HG03097 (cell line): ENCODE data around the gene PEPD.
"Not testable (repeated sequence)": the region's sequence is repeated elsewhere in the genome, so short reads cannot be mapped to it uniquely, and the experiment has no call there.

Experiments used
- ATAC-seq: cut with Tn5 transposase; IDR thresholded peaks from one replicate; pipeline ENCODE4 v1.9.1; 2021; ENCODE audit not compliant: unreplicated experiment, low FRiP score

Gene PEPD

GRCh38 chr19:33479570-33479969, 42.0 kb downstream of the PEPD start:
- ATAC-seq = not testable (repeated sequence)

- no peak for ATAC-seq
Measured at GRCh38 chr19:33477781-33478180, 43.8 kb downstream of the PEPD start.

- ATAC-seq = no peak
Measured at GRCh38 chr19:33476151-33476707, 45.4 kb downstream of the PEPD start.

DNA sequence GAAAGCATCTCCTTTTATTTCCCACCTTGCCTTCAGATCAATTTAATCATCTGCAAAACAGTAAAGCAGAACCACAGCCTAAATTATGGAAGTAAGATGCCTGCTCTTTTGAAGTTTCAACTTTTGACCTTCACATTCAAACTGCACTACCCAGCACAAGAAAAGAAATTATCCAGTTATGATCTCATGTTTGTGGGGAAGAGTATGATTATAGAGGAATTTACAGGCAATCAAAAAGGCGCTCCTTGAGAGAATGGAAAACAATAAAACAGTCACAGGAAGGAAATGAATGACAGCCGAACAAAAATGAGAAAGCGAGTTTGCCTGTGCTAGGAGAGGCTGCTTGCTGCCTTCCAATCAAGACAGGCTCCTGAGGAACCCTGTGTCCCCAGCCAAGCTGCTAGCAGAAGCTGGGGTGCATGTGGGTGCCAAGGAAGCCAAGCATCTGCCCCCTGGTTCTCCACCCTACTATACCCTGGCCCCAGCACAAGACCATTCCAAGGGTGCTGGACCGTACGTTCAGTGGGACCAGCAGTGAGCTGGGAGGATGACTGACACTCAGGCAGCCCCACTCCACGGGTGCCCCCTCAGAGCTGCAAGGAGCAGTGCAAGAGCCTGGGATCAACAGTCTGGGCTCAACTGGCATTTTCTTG, 47.8 kb downstream of the PEPD start:
- no peak for ATAC-seq

GRCh38 chr19:33472691-33473652, 48.6 kb downstream of the PEPD start:
- no peak for ATAC-seq

DNA sequence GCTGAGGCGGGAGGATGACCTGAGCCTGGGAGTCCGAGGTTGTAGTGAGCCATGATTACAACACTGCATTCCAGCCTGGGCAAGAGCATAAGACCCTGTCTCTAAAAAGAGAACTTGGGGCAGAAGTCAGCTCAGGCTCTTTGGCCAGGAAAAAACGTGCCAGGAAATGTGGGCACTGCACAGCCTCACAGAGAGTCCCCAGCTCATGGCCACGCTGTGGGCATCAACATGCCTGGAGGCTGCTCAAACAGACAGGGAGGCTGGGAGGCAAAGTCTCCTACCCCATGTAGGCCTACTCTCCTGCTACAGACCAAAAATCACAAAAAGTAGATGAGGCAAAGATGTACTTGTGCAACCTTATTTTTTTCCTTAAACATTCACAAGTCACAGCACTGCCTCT, 49.4 kb downstream of the PEPD start:
- no peak for ATAC-seq

DNA sequence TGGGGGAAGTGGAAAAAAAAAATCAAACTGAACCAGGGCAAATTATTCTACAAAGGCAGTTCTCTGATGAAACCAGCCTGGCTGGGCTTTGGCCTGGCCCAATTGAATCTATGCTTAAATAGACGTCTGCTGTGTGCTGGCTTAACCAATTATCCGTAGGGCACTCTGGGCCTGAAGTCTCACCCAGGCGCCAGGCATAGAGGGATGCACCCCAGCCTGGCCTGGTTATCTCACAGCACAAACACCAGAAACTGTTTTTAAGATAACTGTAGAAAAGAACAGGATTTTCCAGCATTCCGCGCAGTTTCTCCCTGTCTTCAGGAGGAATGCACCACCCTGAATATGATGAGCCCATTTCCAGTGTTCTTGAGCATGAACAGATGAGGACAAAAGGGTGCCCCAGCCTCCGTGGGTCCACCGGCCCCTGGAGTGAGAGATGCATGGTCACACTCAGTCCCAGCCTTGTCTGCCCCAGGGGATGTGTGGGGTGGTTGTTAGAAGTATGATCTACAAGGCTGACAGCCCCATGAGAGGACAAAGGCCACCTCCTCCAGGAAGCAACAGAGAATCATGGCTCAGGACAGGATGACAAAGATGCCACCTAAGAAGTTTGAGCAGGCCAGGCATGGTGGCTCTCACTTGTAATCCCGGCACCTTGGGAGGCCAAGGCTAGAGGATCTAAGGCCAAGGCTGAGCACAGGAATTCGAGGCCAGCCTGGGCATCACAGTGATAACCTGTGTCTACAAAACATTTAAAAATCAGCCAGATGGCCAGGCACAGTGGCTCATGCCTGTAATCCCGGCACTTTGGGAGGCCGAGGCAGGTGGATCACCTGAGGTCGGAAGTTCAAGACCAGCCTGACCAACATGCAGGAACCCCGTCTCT, 50.2 kb downstream of the PEPD start:
- ATAC-seq = no peak

DNA sequence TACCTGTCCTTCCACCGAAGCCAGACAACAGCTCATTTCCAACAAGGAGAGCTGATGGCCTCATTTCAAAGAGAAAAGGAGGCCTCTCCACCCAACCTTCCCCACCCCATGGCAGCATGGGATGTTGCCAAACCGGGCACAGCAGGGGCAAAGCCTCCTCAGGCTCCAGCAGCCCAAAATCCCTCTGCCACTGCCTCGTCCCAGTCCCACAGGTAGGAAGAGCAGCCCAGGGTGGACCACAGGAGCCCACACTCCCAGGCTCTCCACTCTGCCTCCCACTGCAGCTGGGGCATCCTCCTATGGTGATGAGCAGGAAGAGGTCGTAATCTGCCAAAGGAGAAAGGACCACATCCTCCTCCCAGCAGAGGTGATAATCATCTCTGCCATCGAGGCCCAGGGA, 50.9 kb downstream of the PEPD start:
- ATAC-seq = no peak

DNA sequence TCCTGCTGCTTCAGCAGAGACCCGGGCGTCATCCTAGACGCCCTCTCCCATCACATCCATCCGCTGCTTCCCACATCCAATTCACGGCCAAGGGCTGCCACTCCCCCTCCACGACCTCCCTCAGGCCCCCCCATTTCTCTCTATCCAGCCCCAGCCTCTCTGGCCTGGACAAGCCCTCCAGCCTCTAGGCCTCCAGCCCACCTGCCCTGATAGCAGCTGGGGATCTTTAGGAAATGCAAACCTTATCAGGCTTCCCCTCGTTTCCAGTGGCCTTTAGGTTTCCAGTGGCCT, 51.6 kb downstream of the PEPD start:
- no peak for ATAC-seq

DNA sequence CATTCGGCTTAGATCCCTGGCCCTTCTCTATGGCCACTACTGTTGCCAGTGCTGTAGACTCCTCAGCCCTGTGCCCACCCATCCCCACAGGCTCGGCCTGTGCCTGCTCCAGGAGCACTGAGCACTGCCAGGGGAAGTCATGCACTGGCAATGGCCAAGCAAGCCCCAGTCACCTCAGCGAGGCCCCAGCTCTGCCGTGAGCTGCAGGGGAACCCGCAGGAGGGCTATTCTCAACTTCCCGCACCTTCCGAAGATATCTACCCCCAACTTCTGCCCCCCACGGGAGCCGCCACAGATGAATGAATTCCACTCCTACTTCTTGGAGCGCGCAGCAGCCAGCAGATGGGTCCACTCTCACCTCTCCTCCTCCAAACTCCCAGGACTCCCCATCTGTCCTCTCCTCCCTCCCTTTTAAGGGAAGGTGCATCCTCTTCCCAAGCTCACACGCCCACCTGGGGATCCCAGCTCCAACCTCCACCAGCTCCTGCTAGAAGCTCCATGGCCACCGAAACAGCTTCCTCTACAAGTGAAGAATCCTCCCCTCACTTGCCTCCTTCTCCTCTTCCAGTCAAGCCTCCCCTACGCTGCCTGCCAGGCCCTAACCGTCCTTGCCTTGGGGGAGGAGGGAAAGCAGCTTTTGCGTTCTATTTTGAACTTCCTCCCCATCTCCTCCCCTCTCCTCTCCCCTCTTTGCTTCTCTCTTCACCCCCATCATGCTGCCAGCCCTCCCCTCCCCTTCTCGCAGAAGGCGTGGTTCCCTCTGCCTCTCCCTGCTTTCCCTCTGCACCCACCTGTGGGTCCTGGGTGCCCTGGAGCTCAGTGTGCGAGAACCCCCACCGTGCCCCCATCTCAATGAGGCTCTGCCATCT, 52.2 kb downstream of the PEPD start:
- no peak for ATAC-seq

DNA sequence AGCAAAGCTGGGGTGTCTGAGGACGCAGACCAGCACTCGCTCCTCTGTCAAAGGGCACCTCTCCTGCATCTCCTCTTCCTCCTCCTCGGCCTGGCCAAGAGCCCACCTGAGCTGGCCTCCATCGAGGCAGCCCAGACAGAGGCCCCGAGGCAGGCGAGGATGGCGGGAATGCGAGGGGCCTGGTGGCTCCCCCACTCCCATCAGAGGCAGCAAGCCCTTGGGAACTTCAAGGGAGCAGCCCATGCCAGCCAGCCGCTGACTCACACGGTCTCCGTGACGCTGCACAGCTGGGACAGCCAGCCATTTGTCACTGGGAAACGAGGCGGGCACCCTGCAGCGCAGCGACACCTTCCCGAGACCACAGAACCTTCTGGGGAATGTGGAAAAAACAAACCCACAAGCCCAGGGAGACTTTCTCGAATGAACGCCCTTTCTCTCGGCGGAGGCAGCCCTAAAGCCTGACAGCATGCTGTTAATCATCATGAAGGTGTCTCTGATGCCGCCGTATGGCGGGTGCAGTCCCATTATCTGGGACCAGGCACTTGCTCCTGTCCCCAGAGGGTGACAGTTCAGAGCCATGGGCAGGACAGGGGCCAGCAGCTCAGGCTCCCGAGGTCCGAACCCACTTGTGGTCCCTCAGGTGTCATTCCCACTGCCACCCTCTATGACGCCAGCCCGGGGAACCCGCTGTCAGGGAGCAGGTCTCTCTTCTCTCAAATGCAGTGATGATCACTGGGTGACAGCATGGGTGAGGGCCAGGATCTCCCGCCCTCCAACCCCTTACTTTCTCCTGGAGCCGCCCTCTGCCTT, 53.0 kb downstream of the PEPD start:
- ATAC-seq = no peak

DNA sequence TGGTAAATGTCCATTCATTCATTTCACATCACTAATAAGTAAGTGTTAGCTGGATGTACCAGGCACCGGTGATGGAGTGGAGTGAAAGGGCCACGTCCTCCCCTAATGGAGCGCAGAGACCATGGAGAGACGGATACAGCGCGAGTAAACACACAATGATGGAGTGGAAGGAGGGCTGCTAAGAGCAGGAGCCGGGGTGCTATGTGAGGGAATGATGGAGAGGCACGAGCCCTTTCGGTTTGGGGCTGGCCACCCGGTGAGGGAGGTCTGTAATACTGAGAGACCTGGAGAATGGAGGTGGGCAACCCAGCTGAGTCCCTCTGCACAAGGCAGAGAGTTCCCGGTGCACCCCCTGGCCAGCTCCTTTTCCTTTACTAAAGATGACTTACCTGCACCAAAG, 53.7 kb downstream of the PEPD start:
- no peak for ATAC-seq

- ATAC-seq = no peak
Measured at GRCh38 chr19:33465834-33466233, 55.8 kb downstream of the PEPD start.

DNA sequence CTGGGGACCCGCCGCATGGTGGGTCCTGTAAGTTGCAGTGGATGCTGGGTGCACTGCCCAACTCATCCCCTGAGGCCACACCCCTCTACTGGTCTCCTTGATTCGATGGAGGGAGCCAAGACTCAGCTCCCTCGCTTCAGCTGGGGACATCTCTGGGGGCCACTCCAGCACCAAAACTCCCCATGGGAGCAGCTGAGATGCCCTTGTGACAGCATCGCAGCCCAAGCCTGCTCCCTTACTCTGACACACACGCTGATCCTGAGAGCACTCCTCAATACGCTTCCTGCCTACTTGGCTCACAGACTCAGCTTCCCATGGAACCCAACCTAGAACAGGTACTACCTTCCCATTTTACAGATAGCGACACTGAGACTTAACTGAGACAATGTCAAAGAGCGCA, 56.2 kb downstream of the PEPD start:
- no peak for ATAC-seq

- no peak for ATAC-seq
Measured at GRCh38 chr19:33464733-33465115, 56.9 kb downstream of the PEPD start.

DNA sequence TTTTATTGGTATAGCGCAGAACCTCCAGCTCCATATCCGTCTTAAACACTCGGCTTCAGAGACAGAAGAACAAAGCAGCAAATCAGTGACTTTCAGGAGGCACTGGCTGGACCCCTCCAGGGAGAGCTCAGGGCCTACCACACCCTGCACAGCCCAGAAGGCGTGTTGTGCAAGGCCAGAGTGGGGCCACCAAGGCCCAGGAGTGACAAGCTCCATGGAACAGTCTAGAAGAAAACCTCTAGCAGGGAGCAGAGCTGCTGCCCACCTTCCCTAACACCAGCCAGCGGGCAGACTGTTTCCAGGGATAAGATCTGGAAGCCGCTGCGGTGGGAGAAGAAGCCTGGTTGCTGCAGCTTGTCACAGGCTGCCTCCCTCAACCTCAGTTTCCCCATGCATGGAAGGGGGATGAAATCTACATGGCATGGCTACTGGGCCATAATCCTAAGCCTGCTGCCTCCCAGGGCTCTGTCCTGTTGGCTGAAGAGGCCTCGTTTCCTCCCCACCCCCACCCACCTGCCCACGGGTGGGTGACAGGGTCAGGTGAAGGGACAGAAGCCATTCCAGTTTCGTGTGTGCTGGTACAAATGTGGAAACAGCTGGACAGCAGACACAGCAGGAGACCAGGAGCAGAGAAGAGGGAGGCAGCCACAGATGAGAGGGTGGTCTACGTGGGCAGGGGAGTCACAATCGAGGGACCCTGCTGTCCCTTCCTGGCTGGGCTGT, 57.4 kb downstream of the PEPD start:
- ATAC-seq = no peak

DNA sequence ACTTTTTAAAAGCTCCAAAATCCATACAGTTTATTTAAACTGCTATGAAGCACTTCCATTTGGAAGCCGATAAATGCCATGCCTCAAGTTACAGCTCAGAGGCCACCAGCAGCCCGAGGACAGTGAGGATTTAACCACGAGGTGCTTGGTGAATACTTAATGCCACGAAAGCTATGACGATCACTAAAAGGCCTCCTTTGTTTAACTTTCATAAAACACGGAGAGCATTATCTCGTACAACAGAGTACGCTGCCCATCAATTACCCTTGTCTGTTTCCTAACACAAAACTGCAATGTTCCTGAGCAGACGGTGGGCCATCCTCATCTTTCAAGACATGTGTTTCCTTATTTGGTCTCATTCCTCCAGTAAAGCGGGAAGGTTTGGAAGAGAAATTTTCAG, 58.4 kb downstream of the PEPD start:
- ATAC-seq = no peak

- no peak for ATAC-seq
Measured at GRCh38 chr19:33462112-33462791, 59.3 kb downstream of the PEPD start.
